Measurements from ENCODE around the gene RNH1. TPM values are rescaled to one million over a fixed set of nuclear protein-coding genes. Genes with fewer than 3 reads are reported as not detected.

The RNH1 gene
- total RNA-seq, 2 donors from 2014 or later = 97.8 to 153 TPM

DNA sequence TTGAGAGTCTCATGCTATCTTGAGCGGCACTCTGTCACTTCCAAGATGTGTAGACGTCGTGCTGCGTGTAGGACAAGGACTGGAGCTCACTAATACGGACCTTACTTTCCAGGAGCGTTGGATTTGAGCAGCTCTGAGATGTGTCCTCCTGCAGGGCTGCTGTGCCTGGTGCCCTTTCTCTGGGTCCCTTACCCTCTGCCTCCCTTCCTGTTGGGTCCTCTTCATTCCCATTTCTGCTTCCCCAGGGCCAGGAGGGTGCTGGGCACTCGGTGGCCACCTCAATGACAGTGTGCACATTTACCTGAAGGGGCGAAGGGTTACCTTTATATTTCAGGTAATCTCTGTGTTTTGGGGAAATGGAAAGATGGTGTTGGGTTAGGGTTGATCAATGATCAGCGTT, 53.0 kb downstream of the RNH1 start:
- Histone ChIP-seq H3K36me3 (replicated peaks in 1 of 2; ENCODE audit: insufficient read depth in 1 of 2, low read depth in 2 of 2) (peaks cover 0 to 7% of the 10 kb centered on the region in 2 donors), H3K9me3 (no peaks in the 10 kb centered on the region), H3K4me1 (peaks cover 24% of the 10 kb centered on the region), H3K27ac (no peak overlapping the region), H3K4me3 (no peak overlapping the region), H3K27me3 (no peaks in the 10 kb centered on the region)
- ATAC-seq (no peak), DNase-seq (no peak)
- intact Hi-C loops (cut with DNase I) = no loop called here
- WGBS, 2 donors = 86 to 88% methylated on average over 9 of the region's 9 CpGs
- TF ChIP-seq, protein P1, sequence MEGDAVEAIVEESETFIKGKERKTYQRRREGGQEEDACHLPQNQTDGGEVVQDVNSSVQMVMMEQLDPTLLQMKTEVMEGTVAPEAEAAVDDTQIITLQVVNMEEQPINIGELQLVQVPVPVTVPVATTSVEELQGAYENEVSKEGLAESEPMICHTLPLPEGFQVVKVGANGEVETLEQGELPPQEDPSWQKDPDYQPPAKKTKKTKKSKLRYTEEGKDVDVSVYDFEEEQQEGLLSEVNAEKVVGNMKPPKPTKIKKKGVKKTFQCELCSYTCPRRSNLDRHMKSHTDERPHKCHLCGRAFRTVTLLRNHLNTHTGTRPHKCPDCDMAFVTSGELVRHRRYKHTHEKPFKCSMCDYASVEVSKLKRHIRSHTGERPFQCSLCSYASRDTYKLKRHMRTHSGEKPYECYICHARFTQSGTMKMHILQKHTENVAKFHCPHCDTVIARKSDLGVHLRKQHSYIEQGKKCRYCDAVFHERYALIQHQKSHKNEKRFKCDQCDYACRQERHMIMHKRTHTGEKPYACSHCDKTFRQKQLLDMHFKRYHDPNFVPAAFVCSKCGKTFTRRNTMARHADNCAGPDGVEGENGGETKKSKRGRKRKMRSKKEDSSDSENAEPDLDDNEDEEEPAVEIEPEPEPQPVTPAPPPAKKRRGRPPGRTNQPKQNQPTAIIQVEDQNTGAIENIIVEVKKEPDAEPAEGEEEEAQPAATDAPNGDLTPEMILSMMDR (IDR thresholded peaks at IDR 0.05) = no peak
- no peak for TF ChIP-seq POLR2A (IDR thresholded peaks at IDR 0.05)

DNA sequence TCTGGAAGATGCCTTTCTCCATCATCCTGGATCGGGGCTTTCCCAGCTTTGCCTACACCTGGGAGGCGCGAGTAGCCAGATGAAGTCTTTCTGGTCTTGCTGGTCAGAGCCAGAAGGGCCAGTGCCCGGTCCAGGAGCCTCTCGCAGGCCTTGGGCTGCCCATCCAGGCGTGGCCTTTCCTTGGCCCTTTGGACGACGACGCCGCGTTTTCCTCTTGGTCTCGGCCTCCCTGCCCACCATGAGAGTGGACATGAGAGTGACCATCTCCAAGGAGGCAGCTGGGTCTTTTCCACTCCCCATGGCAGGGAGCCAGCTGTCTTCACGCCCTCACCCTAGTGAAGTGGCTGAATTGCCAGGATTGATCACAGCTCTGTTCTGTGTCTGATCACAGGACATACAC, 53.5 kb downstream of the RNH1 start:
- Histone ChIP-seq H3K36me3 (replicated peaks in 1 of 2; ENCODE audit: insufficient read depth in 1 of 2, low read depth in 2 of 2) (peaks cover 0 to 7% of the 10 kb centered on the region in 2 donors), H3K4me3 (no peak overlapping the region), H3K4me1 (peaks cover 29% of the 10 kb centered on the region), H3K27me3 (no peaks in the 10 kb centered on the region), H3K27ac (no peak overlapping the region), H3K9me3 (no peaks in the 10 kb centered on the region)
- no peak for TF ChIP-seq POLR2A (IDR thresholded peaks at IDR 0.05)
- no peak for ATAC-seq
- DNase-seq = no peak
- intact Hi-C loops (cut with DNase I) = no loop called here
- 86 to 88% methylated on average over 6 to 11 of the region's 13 CpGs for WGBS, 2 donors

DNA sequence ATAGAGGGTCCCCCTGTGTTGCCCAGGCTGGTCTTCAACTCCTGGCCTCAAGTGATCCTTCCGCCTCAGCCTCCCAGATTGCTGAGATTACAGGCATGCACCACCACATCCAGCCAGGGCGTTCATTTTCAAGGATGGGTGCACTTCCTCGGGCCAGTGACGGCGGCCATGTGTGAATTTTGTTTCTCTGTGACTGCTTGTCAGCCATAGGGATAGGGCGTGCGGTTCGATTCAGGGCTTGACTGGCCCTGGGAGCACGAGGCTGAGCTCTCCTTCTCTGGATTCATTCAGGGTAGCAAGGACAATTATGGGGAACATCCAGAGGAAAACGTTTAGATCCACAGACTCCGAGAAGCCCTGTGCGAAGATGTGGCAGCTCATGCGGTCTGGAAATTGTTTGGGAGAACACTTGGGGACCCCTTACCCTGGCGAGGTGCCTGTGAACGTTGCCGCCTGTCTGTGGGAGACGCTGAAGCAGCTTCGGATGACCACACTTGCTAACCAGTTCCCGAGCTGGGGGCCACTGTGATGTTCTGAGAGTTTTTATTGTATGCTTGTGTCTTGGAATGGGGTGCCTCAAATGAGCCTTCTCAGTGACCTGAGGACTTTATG, 54.0 kb downstream of the RNH1 start:
- H3K36me3 ChIP-seq (replicated peaks in 1 of 2; ENCODE audit: insufficient read depth in 1 of 2, low read depth in 2 of 2) = peaks cover 0 to 7% of the 10 kb centered on the region in 2 donors
- no peaks in the 10 kb centered on the region for H3K27me3 ChIP-seq
- TF ChIP-seq POLR2A (IDR thresholded peaks at IDR 0.05) = no peak
- TF ChIP-seq, protein P1 (IDR thresholded peaks at IDR 0.05) = no peak
- no peak overlapping the region for H3K4me3 ChIP-seq
- H3K9me3 ChIP-seq = no peaks in the 10 kb centered on the region
- DNase-seq = no peak
- ATAC-seq = no peak
- peaks cover 32% of the 10 kb centered on the region for H3K4me1 ChIP-seq
- intact Hi-C loops (cut with DNase I) = no loop called here
- WGBS, 2 donors = 86% methylated on average over 19 of the region's 19 CpGs
- H3K27ac ChIP-seq = no peak overlapping the region

DNA sequence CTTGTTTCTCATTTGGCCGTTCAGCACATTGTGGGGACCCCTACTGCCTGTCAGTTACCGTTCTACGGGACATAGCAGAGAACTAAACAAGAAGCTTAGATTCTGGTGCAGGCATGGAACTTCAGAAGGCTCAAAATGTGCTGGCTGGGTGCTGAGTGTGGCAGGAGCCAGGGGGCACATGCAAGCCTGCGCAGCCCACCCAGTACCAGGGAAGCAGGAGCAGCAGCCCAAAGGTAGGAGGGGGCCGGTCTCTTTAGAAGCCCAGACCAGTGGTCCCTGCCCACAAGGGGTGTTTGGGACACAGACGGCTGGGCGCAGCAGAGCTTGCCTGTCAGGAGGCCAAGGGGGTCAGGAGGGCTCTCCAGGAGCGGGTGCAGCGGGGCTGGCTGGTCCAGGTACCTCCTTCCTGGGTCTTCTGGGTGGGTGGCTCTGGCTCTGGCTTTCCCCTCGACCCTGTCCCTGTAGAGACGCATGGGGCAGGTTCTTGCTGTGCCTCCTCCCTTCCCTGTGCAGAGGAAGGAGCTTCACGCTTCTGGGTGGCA, 54.8 kb downstream of the RNH1 start:
- Histone ChIP-seq H3K4me3 (no peak overlapping the region), H3K4me1 (peaks cover 37% of the 10 kb centered on the region), H3K27ac (no peak overlapping the region), H3K9me3 (no peaks in the 10 kb centered on the region), H3K36me3 (replicated peaks in 1 of 2; ENCODE audit: insufficient read depth in 1 of 2, low read depth in 2 of 2) (peaks cover 0 to 7% of the 10 kb centered on the region in 2 donors), H3K27me3 (no peaks in the 10 kb centered on the region)
- 85 to 89% methylated on average over 3 to 12 of the region's 12 CpGs for WGBS, 2 donors
- TF ChIP-seq, protein P1 (IDR thresholded peaks at IDR 0.05) = no peak
- no peak for TF ChIP-seq POLR2A (IDR thresholded peaks at IDR 0.05)
- no peak for ATAC-seq
- no peak for DNase-seq
- intact Hi-C loops (cut with DNase I) = no loop called here

GRCh38 chr11:451738-452137, 55.3 kb downstream of the RNH1 start:
- H3K9me3 ChIP-seq = no peaks in the 10 kb centered on the region
- WGBS, 2 donors = 87% methylated on average over 14 of the region's 14 CpGs; no CpG with 5 or more reads in 1 of the 2 donors
- H3K36me3 ChIP-seq (replicated peaks in 1 of 2; ENCODE audit: insufficient read depth in 1 of 2, low read depth in 2 of 2) = peaks cover 0 to 7% of the 10 kb centered on the region in 2 donors
- peak overlapping the region in 1 of 4 donors; percentile 84 for H3K27ac ChIP-seq
- intact Hi-C loops (cut with DNase I) = no loop called here
- TF ChIP-seq, protein P1 (IDR thresholded peaks at IDR 0.05) = no peak
- TF ChIP-seq POLR2A (IDR thresholded peaks at IDR 0.05) = no peak
- DNase-seq (no peak), ATAC-seq (no peak)
- peaks cover 37% of the 10 kb centered on the region for H3K4me1 ChIP-seq
- H3K4me3 ChIP-seq = no peak overlapping the region
- no peaks in the 10 kb centered on the region for H3K27me3 ChIP-seq

Data from body of pancreas (tissue), 4 donors.